GM19193 (cell line): Measurements from ENCODE around the gene IER3.
A peak's percentile ranks its signal among the peaks of the same experiment; 100 is the strongest.

ENCODE experiments used
- POLR2A ChIP-seq: IDR thresholded peaks from 4 replicates; pipeline ENCODE4 v1.6.1; 2011; ENCODE audit not compliant: insufficient read depth, insufficient read length; ENCODE audit errors: extremely low read depth

The IER3 gene

DNA sequence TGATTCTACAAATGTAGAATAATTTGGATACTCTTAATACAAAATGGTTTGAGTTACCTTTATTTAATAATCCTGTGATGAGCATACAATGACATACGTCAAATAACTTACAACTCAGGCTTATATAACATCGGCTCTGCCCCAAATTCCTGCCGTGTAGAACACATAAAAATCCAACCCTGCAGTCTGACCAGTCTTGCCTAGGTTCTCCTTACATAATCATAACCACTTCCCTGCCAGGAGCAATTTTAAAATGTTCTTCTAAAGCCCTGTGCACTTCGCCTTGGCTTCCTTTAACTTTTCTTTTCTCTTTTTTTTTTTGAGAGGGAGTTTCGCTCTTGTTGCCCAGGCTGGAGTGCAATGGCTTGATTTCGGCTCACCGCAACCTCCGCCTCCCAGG, 16.2 kb upstream of the IER3 start:
- TF ChIP-seq POLR2A, result no peak

DNA sequence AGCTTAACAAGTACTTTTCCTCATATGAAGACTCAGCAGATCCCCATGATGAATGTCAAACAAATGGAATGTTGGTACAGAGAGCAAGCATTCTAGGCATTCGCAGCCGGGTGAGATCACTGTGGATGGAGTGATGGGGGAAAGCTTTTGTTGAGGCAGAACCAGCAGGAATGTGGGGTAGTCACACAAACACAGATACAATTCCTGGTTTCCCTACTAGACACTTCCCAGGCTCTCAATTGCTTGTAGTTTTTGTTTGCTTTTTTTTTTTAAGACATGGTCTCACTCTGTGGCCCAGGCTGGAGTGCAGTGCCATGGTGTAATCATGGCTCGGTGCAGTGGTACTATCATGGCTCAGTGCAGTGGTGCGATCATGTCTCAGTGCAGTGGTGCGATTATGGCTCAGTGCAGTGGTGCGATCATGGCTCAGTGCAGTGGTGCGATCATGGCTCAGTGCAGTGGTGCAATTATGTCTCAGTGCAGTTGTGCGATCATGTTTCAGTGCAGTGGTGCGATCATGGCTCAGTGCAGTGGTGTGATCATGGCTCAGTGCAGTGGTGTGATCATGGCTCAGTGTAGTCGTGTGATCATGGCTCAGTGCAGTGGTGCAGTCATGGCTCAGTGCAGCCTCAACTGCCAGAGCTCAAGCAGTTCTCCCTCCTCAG, 15.4 kb upstream of the IER3 start:
- no peak for TF ChIP-seq POLR2A

DNA sequence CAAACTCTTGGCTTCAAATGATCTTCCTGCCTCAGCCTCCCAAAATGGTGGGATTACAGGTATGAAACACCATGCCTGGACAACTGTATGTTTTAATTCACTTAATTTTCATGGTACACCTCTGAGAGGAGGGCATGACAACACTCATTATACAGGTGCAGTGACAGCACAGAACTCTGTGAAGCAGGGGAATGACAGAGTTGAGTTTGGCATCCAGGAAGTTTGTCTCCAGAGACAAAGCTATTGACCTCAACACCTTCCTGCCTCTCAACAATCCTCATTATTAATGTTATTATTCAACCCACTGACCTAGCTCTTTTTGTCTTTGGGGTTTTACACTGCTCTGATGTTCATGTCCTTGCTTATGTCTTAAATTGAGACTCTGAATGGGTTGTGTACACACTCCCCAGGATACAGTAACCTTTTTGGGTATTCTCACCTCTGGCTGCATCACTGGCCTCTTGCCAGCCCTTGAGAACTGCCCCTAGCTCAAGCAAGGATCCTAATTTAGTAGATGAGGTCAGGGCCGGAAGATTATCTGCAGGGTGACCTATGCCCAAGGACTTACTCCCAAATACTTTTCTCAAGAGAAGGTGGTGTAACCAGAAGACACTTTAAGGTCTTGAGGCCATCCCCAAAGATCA, 13.0 kb upstream of the IER3 start:
- TF ChIP-seq POLR2A, result no peak

DNA sequence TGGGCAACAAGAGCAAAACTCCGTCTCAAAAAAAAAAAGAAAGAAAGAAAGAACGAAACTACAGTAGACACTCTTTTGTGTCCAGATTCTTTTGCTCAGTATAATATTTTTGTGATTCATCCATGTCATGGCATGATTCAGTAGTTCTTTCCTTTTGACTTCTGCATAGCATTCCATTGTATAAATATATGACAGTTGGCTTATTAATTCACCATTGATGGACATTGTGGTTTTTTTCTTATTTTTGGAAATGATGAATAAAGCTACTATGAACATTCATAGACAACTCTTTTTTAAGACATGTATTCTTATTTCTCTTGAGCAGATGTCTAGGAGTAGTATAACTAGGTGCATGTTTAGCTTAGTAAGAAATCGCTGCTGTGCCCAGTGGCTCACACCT, 10.3 kb upstream of the IER3 start:
- TF ChIP-seq POLR2A, result no peak

DNA sequence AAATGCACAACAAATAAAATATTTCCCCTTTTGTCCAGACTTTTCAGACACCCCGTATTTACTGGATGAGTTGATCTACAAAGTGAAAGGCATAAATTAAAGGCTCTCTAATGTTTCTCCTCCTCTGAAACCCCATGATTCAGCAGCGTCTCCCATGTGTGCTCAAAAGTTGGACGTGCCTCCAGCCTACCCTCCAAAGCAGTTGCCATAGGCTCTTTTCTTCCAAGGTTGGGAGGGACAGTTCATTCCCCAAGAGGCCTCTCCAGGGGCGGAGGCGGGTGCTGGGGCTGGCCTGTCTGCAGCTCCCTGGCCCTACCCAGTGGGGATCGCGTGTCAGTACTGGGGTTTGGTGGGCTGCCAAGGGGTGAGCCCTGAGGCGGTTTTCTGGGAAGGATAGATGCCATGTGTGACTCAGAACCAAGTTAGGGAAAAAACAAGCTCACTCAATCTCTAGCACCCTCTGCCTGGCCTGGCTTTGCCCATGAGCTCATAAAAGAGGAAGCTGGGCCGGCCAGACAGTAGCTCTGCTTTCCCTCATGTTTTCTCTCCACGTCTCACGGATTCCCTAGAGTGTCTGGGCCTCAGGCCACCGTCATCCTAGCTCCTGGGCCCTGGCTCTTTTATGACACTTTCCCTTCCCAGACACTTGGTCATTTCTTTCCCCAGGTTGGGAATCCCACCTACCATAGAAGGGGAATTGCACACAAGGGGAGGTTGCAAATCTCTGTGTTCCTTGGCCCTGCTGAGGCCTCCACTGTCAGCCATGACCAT, 8.0 kb upstream of the IER3 start:
- TF ChIP-seq POLR2A, result no peak

DNA sequence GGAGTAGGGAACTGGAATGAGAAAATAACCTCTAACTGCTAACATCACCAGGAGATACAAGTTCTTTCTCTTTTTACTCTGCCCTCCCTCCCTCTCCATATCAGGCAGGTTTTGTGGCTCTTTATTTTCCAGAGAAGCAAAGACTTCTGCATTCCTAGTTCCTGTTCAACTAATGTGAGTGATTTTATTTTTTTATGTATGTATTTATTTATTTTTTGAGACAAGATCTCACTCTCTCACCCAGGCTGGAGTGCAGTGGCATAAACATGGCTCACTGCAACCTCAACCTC, 6.0 kb upstream of the IER3 start:
- TF ChIP-seq POLR2A, result no peak

DNA sequence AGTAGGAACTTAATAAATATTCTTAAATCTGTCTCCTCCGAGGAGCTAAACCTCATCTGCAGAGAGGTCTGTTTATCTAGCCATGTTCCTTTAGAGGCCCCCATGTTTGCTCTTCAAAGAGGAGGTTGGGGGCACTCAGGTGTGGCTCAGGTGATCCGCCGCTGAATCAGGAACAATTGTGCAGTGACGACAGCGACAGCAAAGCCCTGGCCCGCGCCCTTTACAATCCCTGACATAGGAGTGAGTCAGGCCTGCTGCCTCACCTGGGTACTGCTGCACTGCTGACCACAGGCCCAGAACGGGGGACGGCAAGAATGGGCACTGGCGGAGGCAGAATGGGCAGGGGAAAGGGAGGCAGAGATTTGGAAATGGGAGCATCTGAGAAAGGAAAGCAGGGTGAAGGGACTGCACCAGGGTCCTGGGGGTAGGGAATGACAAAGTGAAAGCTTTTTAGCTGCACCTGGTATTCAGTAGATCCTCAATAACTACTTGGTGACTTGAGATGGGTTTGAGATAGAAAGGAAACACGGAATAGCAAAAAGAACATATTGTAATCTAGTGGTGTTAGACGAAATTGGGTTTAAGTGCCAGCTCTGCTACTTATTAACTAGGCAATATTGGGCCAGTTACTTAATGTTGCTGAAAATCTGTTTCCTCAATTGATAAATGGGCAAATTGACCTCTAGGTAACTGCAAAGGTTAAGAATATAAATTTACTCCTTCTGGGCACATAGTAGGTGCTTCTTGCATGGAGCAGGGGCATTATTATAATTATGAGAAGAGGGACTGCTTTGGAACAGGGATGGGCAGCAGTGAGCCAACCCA, 5.4 kb upstream of the IER3 start:
- no peak for TF ChIP-seq POLR2A

DNA sequence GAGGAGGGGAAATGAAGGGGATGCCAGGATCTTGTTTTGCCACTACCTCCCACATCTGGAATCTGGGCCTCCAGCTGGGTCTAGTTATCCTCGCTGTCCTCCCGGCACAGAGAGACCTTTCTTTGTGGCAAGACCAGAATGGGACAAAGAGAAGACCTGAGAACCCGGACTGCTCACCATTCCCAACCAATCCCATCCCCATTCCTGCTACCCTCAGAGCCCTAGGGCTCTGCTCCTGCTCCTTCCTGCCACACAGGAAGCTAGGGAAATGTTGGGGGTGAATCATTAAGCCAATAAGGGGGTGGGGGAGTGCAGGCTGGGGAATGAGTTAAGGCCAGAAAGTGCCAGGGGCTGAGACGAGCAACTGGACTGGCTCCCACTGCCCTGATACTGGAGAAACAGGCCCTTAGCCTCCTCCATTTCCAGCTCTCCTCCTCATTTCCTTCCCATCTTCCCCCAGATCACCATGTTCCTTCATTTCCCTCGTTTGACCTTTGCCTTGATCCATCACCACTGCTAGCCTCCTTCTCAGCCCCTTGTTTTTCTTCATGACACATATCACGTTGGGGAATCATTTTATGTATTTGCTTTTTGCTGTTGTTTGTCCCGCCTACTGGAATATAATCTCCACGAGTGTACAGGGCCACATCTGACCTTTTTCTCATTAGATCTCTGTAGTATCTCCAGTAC, 4.6 kb upstream of the IER3 start:
- TF ChIP-seq POLR2A, result no peak

DNA sequence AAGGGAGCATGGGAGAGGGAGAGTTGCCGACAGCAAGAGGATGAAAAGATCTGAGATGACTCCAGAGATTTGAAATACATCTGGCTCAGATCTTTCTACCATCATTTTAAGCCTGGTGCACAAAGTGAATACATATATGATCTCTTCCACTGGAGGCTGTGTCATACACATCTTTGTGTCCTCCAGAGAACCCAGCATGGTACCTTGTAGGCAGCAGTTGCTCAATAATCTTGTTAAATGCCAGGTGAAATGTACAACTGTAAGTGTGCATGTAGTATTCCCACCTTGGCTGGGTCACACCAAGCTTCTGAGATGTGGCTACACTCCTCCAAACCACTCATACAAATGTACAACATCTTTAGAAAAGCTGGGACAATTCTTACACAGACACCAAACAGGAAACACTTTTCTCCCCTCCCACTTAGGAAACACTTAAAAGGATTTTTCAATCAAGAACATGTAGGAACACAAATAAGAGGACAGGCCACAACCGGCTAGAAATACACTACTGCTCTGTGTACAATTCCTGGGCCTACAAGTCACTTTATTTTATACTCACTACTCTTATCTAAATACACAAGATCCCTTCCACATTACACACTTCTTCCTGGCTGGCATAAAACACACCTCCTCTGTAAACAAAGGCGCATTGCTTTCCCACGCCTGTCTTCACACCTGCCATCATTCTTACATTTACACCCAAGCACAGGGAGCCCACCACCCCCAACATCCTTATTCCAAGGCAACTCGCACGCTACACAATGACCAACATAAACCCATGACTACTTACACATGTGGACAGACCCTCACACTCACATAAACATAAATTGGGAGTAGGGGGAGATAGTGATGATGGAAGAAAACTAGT, 3.8 kb upstream of the IER3 start:
- TF ChIP-seq POLR2A, result no peak

DNA sequence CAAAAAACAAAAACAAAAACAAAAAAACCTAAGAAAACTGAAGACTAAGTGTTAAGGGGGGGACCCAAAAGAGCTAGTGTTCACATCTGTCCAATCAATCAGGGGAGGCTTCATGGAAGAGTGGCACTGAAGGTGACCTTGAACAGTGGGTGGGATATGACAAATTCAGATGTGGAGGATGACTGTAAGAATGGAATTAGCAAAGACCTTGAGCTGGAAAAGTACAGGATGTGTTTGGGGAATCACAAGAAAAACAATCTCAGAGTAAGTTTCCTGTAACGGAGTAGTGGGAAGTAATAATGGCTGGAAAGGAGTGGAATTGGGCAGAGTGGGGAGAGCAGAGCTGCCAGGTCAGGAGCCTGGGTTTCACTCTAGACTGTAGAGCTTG, 2.9 kb upstream of the IER3 start:
- TF ChIP-seq POLR2A, result no peak

DNA sequence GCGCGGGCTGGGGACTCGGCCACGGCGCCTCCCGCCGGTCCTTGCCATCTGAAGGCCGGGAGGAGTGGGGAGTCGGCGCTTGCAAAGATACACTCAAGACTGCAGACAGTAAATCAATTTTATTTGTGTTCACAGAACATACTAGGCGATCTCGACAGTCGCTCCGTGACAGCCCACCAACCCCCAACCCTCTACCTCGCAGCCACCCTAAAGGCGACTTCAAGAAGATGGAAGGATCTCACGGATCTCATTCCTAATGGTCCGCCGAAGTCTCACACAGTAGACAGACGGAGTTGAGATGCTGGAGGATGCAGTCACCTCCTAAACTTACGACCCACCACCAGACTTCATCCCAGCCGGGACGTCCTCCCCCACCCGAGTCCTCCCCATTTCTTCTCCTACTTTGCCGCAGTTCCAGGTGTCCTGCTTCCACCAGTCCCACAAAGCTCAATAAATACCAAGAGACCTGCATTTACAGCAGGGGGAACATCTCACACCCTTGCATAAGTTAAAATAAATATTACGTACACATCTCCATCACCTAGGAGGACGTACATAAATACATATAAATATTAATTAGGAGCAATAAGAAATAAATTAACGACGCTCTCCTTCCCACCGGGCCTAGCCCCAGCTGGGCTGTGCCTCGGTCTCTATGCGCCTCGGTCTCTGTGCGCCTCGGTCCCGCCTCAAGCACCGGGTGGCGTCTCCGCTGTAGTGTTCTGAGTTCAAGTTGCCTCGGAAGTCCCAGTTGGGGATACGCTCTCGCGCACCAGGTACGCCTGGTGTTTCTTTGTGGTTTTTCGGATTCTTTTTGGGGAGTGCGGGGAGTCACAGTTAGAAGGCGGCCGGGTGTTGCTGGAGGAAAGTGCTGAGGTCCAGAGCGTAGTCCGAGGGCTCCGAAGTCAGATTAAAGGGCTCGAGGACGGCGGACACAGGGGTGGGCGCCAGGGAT, 971 bp downstream of the IER3 start:
- TF ChIP-seq POLR2A, result peak; percentile 38

DNA sequence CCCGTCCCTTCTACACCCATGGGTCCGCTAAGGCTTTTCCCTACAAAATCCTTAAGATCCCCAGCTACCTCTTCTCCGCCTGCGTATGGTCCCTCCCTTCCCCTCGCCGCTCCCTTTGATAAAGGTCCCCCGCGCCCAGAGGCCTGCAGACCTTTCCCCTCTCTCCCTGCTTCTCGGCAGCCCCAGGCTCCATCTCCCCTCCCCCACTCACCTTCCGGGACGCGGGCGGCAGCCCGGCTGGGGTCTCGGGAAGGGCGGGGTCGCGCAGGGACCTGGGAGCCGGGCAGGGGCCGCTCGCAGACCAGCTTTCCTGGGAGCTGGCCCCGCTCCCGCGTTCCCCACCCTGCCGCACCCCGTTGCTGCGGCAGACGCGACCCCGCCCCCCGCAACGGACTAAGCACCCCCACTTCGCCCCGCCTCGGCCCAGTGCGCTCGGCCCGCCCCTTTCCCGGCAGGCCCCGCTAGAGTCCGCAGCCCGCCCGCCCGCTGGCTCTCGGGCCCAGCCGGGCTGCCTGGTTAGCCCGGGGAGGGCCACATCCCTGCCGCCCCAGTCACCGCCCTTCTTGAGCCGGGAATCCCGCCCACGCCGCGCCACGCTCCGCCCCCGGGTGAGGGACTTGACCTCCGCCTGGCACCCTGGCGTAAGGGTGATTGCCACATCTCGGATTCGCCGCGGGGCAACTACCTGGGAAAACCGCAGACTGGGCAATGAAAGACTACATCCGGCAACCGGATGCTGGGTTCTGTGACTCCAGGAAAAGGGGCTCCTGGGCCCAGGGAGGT, 1.8 kb downstream of the IER3 start, which contains the start of gene FLOT1:
Gene FLOT1 (minus strand): TSS at position 372 of the 783 bp plus-strand sequence. CDS start 498 bp downstream, outside the sequence.
- TF ChIP-seq POLR2A, result peak; percentile 76
